ENCODE results near the gene CD2.

Gene CD2

GRCh38 chr1:116762281-116762680, 8.1 kb downstream of the CD2 start:
- DNase-seq: no peak

GRCh38 chr1:116762781-116763115, 8.5 kb downstream of the CD2 start:
- DNase-seq: no peak

GRCh38 chr1:116763116-116763786, 9.0 kb downstream of the CD2 start:
- DNase-seq: no peak

GRCh38 chr1:116763787-116764465, 9.7 kb downstream of the CD2 start:
- no peak for DNase-seq

- no peak for DNase-seq
Measured at GRCh38 chr1:116764466-116764898, 10.3 kb downstream of the CD2 start.

GRCh38 chr1:116764906-116765862, 11.0 kb downstream of the CD2 start:
- no peak for DNase-seq

- no peak for DNase-seq
Measured at GRCh38 chr1:116765962-116766361, 11.7 kb downstream of the CD2 start.

- no peak for DNase-seq
Measured at GRCh38 chr1:116766616-116767469, 12.6 kb downstream of the CD2 start.

- no peak for DNase-seq
Measured at GRCh38 chr1:116767782-116768382, 13.7 kb downstream of the CD2 start.

- DNase-seq: no peak
Measured at GRCh38 chr1:116768416-116769103, 14.3 kb downstream of the CD2 start.

GRCh38 chr1:116769104-116769452, 14.8 kb downstream of the CD2 start:
- DNase-seq: no peak

- DNase-seq: no peak
Measured at GRCh38 chr1:116769561-116769977, 15.3 kb downstream of the CD2 start.

- DNase-seq: no peak
Measured at GRCh38 chr1:116769994-116770393, 15.8 kb downstream of the CD2 start.

GRCh38 chr1:116770625-116771024, 16.4 kb downstream of the CD2 start:
- no peak for DNase-seq

- no peak for DNase-seq
Measured at GRCh38 chr1:116771997-116772647, 17.9 kb downstream of the CD2 start.

GRCh38 chr1:116772648-116773045, 18.4 kb downstream of the CD2 start:
- no peak for DNase-seq

GRCh38 chr1:116775116-116775752, 21.0 kb downstream of the CD2 start:
- no peak for DNase-seq

GRCh38 chr1:116777831-116778830, 23.9 kb downstream of the CD2 start:
- no peak for DNase-seq

GRCh38 chr1:116781034-116781433, 26.8 kb downstream of the CD2 start:
- no peak for DNase-seq

Data from NCI-H446 (cell line).